ENCODE results near the gene CHODL. TPM values are rescaled to one million over a fixed set of nuclear protein-coding genes. Genes with fewer than 3 reads are reported as not detected.

The CHODL gene
- total and polyA plus RNA-seq, 2 of the 4 experiments (the other 2 are of a cell fraction): under 0.01 TPM; not detected in 1

GRCh38 chr21:18269856-18270255 is 25.2 kb downstream of the CHODL start:
- Histone ChIP-seq H4K91ac (ENCODE audit: insufficient read depth, low read depth, low read length) (no peak overlapping the region), H2BK15ac (ENCODE audit: low read depth, low read length) (no peak overlapping the region), H3K56ac (ENCODE audit: extremely low read depth, insufficient read depth, low read length) (no peak overlapping the region), H4K5ac (ENCODE audit: low read depth, low read length) (no peak overlapping the region), H3K36me3 (ENCODE audit: control insufficient read depth, insufficient read depth, low read length) (no peaks in the 10 kb centered on the region), H2BK20ac (ENCODE audit: low read depth, low read length) (no peak overlapping the region), H4K20me1 (ENCODE audit: insufficient read depth, low read length) (no peaks in the 10 kb centered on the region), H3K27me3 (ENCODE audit: control insufficient read depth, insufficient read depth, low read length) (no peaks in the 10 kb centered on the region), H2AK5ac (ENCODE audit: low read depth, low read length) (no peak overlapping the region), H3K27ac (ENCODE audit: insufficient read depth, low read length) (no peak overlapping the region), H2AK9ac (replicated peaks; ENCODE audit: low read depth, low read length, poor library complexity) (no peak overlapping the region), H3K4me1 (ENCODE audit: control insufficient read depth, insufficient read depth, low read length) (no peaks in the 10 kb centered on the region), H3K9me3 (ENCODE audit: control insufficient read depth, insufficient read depth, low read length) (peaks cover 3% of the 10 kb centered on the region; the same call in 1 of the 2 replicates), H3K9ac (ENCODE audit: low read depth, low read length) (no peak overlapping the region), H2AFZ (replicated peaks; ENCODE audit: low read length, poor library complexity) (no peak overlapping the region), H2BK5ac (ENCODE audit: low read depth, low read length, poor library complexity, severe bottlenecking) (no peak overlapping the region), H3K9me1 (ENCODE audit: insufficient read depth, low read length) (no peaks in the 10 kb centered on the region), H3K4me2 (ENCODE audit: low read depth, low read length) (no peak overlapping the region), H3K79me1 (ENCODE audit: low read depth in 1 of 2, low read length in 2 of 2) (no peaks in the 10 kb centered on the region), H3K4me3 (ENCODE audit: insufficient read depth, low read depth, low read length) (no peak overlapping the region), H3K14ac (replicated peaks; ENCODE audit: low read depth, low read length) (no peak overlapping the region), H3K23ac (ENCODE audit: low read depth, low read length) (no peak overlapping the region), H3K4ac (ENCODE audit: low read depth, low read length) (no peak overlapping the region), H3K18ac (ENCODE audit: low read depth, low read length) (no peak overlapping the region), H4K8ac (ENCODE audit: low read depth in 2 of 2, low read length in 2 of 2) (no peak overlapping the region), H2BK120ac (ENCODE audit: low read depth, low read length) (no peak overlapping the region)
- in situ Hi-C loops (cut with MboI; ENCODE audit: low sequenced_read_pairs) (no loop called here), dilution Hi-C loops (cut with HindIII; ENCODE audit: low sequenced_read_pairs, unreplicated experiment) (no loop called here), intact Hi-C loops (cut with micrococcal nuclease) (no loop called here)
- DNase-seq (no peak), ATAC-seq (ENCODE audit: low read depth) (no peak)
- no CpG with 5 or more reads among the region's 7 CpGs for WGBS, 2 experiments (ENCODE audit: extremely low coverage in 2 of 2, insufficient read length in 1 of 2)
- no TSS peak for BruUV-seq (replicated peaks)
- ChIA-PET POLR2A (ENCODE audit: unreplicated experiment) (no interaction called here), CTCF (no interaction called here)
- no peak for TF ChIP-seq USF2 (IDR thresholded peaks at IDR 0.05; ENCODE audit: low read depth, low read length)
- no peak for TF ChIP-seq POLR2A (IDR thresholded peaks at IDR 0.05; ENCODE audit: low read depth, low read length)
- TF ChIP-seq CEBPB (IDR thresholded peaks at IDR 0.05; ENCODE audit: low read depth, low read length): no peak
- TF ChIP-seq RAD21 (IDR thresholded peaks at IDR 0.05; ENCODE audit: low read length): no peak
- TF ChIP-seq CHD1 (IDR thresholded peaks at IDR 0.05; ENCODE audit: low read depth, low read length): no peak
- TF ChIP-seq MAFK (IDR thresholded peaks at IDR 0.05; ENCODE audit: low read depth, low read length): no peak
- no peak for TF ChIP-seq RFX5 (IDR thresholded peaks at IDR 0.05; ENCODE audit: low read depth, low read length)
- no peak for TF ChIP-seq RCOR1 (IDR thresholded peaks at IDR 0.05; ENCODE audit: insufficient replicate concordance, low read length)
- no peak for TF ChIP-seq BHLHE40 (IDR thresholded peaks at IDR 0.05; ENCODE audit: low read depth, low read length)
- no peak for TF ChIP-seq NFE2L2 (IDR thresholded peaks at IDR 0.05; ENCODE audit: low read depth, low read length)
- TF ChIP-seq, protein P1, sequence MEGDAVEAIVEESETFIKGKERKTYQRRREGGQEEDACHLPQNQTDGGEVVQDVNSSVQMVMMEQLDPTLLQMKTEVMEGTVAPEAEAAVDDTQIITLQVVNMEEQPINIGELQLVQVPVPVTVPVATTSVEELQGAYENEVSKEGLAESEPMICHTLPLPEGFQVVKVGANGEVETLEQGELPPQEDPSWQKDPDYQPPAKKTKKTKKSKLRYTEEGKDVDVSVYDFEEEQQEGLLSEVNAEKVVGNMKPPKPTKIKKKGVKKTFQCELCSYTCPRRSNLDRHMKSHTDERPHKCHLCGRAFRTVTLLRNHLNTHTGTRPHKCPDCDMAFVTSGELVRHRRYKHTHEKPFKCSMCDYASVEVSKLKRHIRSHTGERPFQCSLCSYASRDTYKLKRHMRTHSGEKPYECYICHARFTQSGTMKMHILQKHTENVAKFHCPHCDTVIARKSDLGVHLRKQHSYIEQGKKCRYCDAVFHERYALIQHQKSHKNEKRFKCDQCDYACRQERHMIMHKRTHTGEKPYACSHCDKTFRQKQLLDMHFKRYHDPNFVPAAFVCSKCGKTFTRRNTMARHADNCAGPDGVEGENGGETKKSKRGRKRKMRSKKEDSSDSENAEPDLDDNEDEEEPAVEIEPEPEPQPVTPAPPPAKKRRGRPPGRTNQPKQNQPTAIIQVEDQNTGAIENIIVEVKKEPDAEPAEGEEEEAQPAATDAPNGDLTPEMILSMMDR (conservative IDR thresholded peaks at IDR 0.05; ENCODE audit: low read depth, low read length): no peak
- no peak for TF ChIP-seq FOS (IDR thresholded peaks at IDR 0.05; ENCODE audit: low read depth, low read length)
- TF ChIP-seq MAZ (IDR thresholded peaks at IDR 0.05; ENCODE audit: borderline replicate concordance, low read depth, low read length): no peak
- TF ChIP-seq SMC3 (IDR thresholded peaks at IDR 0.05; ENCODE audit: low read depth, low read length): no peak
